ENCODE measurements around the gene MAGI3. TPM values are rescaled to one million over a fixed set of nuclear protein-coding genes. Genes with fewer than 3 reads are reported as not detected.

The MAGI3 gene
- total RNA-seq, 1 donor from 2014 or later = 4.1 TPM

- intact Hi-C loops (cut with micrococcal nuclease) = no loop called here
- H3K4me1 Mint-ChIP-seq (ENCODE audit: low read depth) = no peaks in the 10 kb centered on the region
- no peak overlapping the region for H3K27ac Mint-ChIP-seq
- peaks cover 21% of the 10 kb centered on the region for H3K9me3 Mint-ChIP-seq
- no peaks in the 10 kb centered on the region for H3K36me3 Mint-ChIP-seq (ENCODE audit: low read depth)
- no peaks in the 10 kb centered on the region for H3K27me3 Mint-ChIP-seq (ENCODE audit: low read depth)
- no peak overlapping the region for H3K4me3 Mint-ChIP-seq (ENCODE audit: low read depth)
- no peak for DNase-seq (ENCODE audit: low spot score)
Observed at GRCh38 chr1:113511269-113511668, 121.0 kb downstream of the MAGI3 start.

DNA sequence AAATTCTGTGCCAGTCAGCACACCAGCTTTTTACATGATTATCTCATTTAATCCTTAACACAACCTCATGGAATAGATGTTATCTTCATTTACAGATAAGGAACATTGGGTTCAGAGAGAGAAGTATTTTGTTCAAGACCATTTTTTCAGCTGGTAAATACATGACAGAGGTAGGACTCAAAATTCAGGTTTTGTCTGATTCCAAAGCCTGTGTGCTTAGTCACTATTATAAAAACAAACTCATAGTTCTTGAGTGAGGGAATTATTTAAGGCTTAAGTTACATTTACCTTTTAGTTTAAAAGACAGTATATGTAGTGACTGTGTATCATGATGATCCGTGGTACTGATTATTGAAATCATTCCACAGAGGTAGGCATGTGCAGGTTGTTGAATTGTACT, 125.2 kb downstream of the MAGI3 start:
- no peak for DNase-seq (ENCODE audit: low spot score)
- Mint-ChIP-seq H3K4me3 (ENCODE audit: low read depth) (no peak overlapping the region), H3K36me3 (ENCODE audit: low read depth) (no peaks in the 10 kb centered on the region), H3K27ac (no peak overlapping the region), H3K9me3 (peaks cover 18% of the 10 kb centered on the region), H3K4me1 (ENCODE audit: low read depth) (peaks cover 2% of the 10 kb centered on the region), H3K27me3 (ENCODE audit: low read depth) (no peaks in the 10 kb centered on the region)
- intact Hi-C loops (cut with micrococcal nuclease) = no loop called here

GRCh38 chr1:113517346-113517745, 127.0 kb downstream of the MAGI3 start:
- Mint-ChIP-seq H3K4me3 (ENCODE audit: low read depth) (no peak overlapping the region), H3K4me1 (ENCODE audit: low read depth) (peaks cover 2% of the 10 kb centered on the region), H3K36me3 (ENCODE audit: low read depth) (no peaks in the 10 kb centered on the region), H3K27ac (no peak overlapping the region), H3K9me3 (peaks cover 12% of the 10 kb centered on the region), H3K27me3 (ENCODE audit: low read depth) (no peaks in the 10 kb centered on the region)
- no peak for DNase-seq (ENCODE audit: low spot score)
- intact Hi-C loops (cut with micrococcal nuclease) = no loop called here

- H3K9me3 Mint-ChIP-seq = peaks cover 17% of the 10 kb centered on the region
- H3K27ac Mint-ChIP-seq = no peak overlapping the region
- H3K27me3 Mint-ChIP-seq (ENCODE audit: low read depth) = no peaks in the 10 kb centered on the region
- no peaks in the 10 kb centered on the region for H3K36me3 Mint-ChIP-seq (ENCODE audit: low read depth)
- intact Hi-C loops (cut with micrococcal nuclease) = no loop called here
- H3K4me3 Mint-ChIP-seq (ENCODE audit: low read depth) = no peak overlapping the region
- peaks cover 2% of the 10 kb centered on the region for H3K4me1 Mint-ChIP-seq (ENCODE audit: low read depth)
- no peak for DNase-seq (ENCODE audit: low spot score)
Observed at GRCh38 chr1:113517983-113518382, 127.7 kb downstream of the MAGI3 start.

DNA sequence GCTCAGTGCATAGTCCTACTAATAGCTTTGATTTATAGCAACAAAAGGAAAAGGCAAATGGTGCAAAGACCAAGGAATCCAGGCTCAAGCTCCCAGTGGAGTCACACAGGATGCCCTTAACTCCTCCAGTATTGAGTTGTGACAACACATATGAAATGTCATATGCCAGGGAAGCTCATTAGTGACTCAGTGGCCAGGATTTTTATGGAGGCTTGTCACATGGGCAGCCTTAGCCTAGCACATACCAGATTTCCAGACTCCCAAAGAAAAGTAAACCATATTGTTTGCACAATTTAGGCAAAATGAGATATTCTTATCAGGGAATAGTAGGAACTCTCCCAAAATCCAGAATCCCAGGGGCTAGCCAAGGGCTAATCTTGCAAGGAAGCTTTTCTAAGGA, 129.2 kb downstream of the MAGI3 start:
- no peaks in the 10 kb centered on the region for H3K36me3 Mint-ChIP-seq (ENCODE audit: low read depth)
- intact Hi-C loops (cut with micrococcal nuclease) = no loop called here
- H3K4me3 Mint-ChIP-seq (ENCODE audit: low read depth) = no peak overlapping the region
- H3K27me3 Mint-ChIP-seq (ENCODE audit: low read depth) = no peaks in the 10 kb centered on the region
- no peak overlapping the region for H3K27ac Mint-ChIP-seq
- DNase-seq (ENCODE audit: low spot score) = no peak
- H3K9me3 Mint-ChIP-seq = peaks cover 21% of the 10 kb centered on the region
- peaks cover 2% of the 10 kb centered on the region for H3K4me1 Mint-ChIP-seq (ENCODE audit: low read depth)

GRCh38 chr1:113530021-113530420, 139.7 kb downstream of the MAGI3 start:
- H3K27me3 Mint-ChIP-seq (ENCODE audit: low read depth) = no peaks in the 10 kb centered on the region
- no peaks in the 10 kb centered on the region for H3K36me3 Mint-ChIP-seq (ENCODE audit: low read depth)
- no peaks in the 10 kb centered on the region for H3K4me1 Mint-ChIP-seq (ENCODE audit: low read depth)
- H3K27ac Mint-ChIP-seq = no peak overlapping the region
- no peak overlapping the region for H3K4me3 Mint-ChIP-seq (ENCODE audit: low read depth)
- no peak for DNase-seq (ENCODE audit: low spot score)
- peaks cover 3% of the 10 kb centered on the region for H3K9me3 Mint-ChIP-seq
- intact Hi-C loops (cut with micrococcal nuclease) = no loop called here

GRCh38 chr1:113531321-113531720, 141.0 kb downstream of the MAGI3 start:
- H3K4me3 Mint-ChIP-seq (ENCODE audit: low read depth) = no peak overlapping the region

DNA sequence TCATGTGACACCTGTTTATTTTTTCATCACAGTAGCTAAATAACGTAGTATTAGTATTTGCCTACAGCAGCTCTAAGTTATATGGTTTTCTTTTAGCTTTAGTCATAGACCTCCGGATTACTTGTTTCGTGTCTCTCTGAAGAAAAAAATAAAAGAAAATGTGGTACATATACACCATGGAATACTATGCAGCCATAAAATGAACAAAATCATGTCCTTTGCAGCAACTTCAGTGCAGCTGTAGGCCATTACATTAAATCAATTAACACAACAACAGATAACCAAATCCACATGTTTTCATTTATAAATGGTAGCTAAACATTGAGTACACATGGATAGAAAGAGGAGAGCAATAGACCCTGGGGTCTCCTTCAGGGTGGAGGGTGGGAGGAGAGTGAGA, 142.7 kb downstream of the MAGI3 start:
- H3K9me3 Mint-ChIP-seq = no peaks in the 10 kb centered on the region
- H3K27ac Mint-ChIP-seq = no peak overlapping the region
- H3K4me3 Mint-ChIP-seq (ENCODE audit: low read depth) = no peak overlapping the region
- H3K4me1 Mint-ChIP-seq (ENCODE audit: low read depth) = no peaks in the 10 kb centered on the region
- intact Hi-C loops (cut with micrococcal nuclease) = no loop called here
- H3K27me3 Mint-ChIP-seq (ENCODE audit: low read depth) = no peaks in the 10 kb centered on the region
- no peaks in the 10 kb centered on the region for H3K36me3 Mint-ChIP-seq (ENCODE audit: low read depth)
- DNase-seq (ENCODE audit: low spot score) = no peak

More at GRCh38 chr1:113531321-113531720, 141.0 kb downstream of the MAGI3 start:
- Mint-ChIP-seq H3K27ac (no peak overlapping the region), H3K36me3 (ENCODE audit: low read depth) (no peaks in the 10 kb centered on the region), H3K9me3 (no peaks in the 10 kb centered on the region), H3K27me3 (ENCODE audit: low read depth) (no peaks in the 10 kb centered on the region), H3K4me1 (ENCODE audit: low read depth) (no peaks in the 10 kb centered on the region)
- intact Hi-C loops (cut with micrococcal nuclease) = no loop called here
- no peak for DNase-seq (ENCODE audit: low spot score)

- H3K36me3 Mint-ChIP-seq (ENCODE audit: low read depth) = no peaks in the 10 kb centered on the region
- no peaks in the 10 kb centered on the region for H3K4me1 Mint-ChIP-seq (ENCODE audit: low read depth)
- H3K9me3 Mint-ChIP-seq = no peaks in the 10 kb centered on the region
- no peak overlapping the region for H3K4me3 Mint-ChIP-seq (ENCODE audit: low read depth)
- H3K27ac Mint-ChIP-seq = no peak overlapping the region
- no peak for DNase-seq (ENCODE audit: low spot score)
- intact Hi-C loops (cut with micrococcal nuclease) = no loop called here
- H3K27me3 Mint-ChIP-seq (ENCODE audit: low read depth) = no peaks in the 10 kb centered on the region
Observed at GRCh38 chr1:113534130-113534817, 144.0 kb downstream of the MAGI3 start.

DNA sequence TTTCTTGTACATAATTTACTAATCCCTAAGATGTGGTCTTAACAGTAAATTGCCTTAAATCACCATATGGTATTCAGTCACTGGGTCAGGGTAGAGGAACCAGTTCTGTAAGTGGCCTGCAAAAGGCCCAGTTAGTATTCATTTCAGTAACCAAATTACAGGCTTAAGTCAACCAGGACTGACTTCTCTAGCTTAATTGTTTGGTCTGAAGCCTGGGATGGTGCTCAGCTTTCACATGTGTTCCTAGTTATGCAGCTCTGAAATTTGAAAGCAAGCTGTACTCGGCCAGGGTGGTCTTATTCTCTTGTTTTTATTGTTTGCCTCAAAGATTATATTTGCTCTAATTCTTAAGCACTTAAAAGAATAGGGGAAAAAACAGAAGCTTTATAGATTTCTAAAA, 144.6 kb downstream of the MAGI3 start:
- H3K9me3 Mint-ChIP-seq = no peaks in the 10 kb centered on the region
- H3K27me3 Mint-ChIP-seq (ENCODE audit: low read depth) = no peaks in the 10 kb centered on the region
- H3K27ac Mint-ChIP-seq = no peak overlapping the region
- intact Hi-C loops (cut with micrococcal nuclease) = no loop called here
- no peaks in the 10 kb centered on the region for H3K36me3 Mint-ChIP-seq (ENCODE audit: low read depth)
- DNase-seq (ENCODE audit: low spot score) = no peak
- H3K4me1 Mint-ChIP-seq (ENCODE audit: low read depth) = no peaks in the 10 kb centered on the region
- no peak overlapping the region for H3K4me3 Mint-ChIP-seq (ENCODE audit: low read depth)

GRCh38 chr1:113536182-113536780, 146.0 kb downstream of the MAGI3 start:
- Mint-ChIP-seq H3K4me1 (ENCODE audit: low read depth) (no peaks in the 10 kb centered on the region), H3K27ac (no peak overlapping the region), H3K27me3 (ENCODE audit: low read depth) (no peaks in the 10 kb centered on the region), H3K4me3 (ENCODE audit: low read depth) (no peak overlapping the region), H3K9me3 (no peaks in the 10 kb centered on the region), H3K36me3 (ENCODE audit: low read depth) (no peaks in the 10 kb centered on the region)
- intact Hi-C loops (cut with micrococcal nuclease) = no loop called here
- no peak for DNase-seq (ENCODE audit: low spot score)

GRCh38 chr1:113538225-113538624, 147.9 kb downstream of the MAGI3 start:
- Mint-ChIP-seq H3K9me3 (no peaks in the 10 kb centered on the region), H3K4me1 (ENCODE audit: low read depth) (no peaks in the 10 kb centered on the region), H3K27me3 (ENCODE audit: low read depth) (no peaks in the 10 kb centered on the region), H3K36me3 (ENCODE audit: low read depth) (no peaks in the 10 kb centered on the region), H3K4me3 (ENCODE audit: low read depth) (no peak overlapping the region), H3K27ac (no peak overlapping the region)
- intact Hi-C loops (cut with micrococcal nuclease) = no loop called here
- no peak for DNase-seq (ENCODE audit: low spot score)

DNA sequence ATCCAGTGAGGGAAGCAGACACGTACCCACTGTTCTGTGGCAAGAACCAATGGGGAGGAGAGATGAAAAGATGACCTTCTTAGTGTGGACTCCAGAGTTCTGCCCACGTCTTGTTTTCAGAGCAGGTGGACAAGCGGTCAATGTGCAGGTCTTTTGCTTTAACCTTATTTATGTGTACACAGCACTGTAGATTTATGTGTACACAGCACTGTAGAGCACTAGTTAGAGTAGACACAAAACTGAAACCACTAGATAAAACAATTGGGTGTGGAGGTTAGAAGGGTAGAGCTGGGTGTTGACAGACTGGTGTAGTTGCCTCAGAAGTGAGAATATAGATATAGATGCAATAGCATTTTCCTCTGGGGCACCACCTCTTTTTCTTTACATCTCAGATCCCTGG, 150.0 kb downstream of the MAGI3 start:
- no peaks in the 10 kb centered on the region for H3K36me3 Mint-ChIP-seq (ENCODE audit: low read depth)
- no peaks in the 10 kb centered on the region for H3K27me3 Mint-ChIP-seq (ENCODE audit: low read depth)
- no peak overlapping the region for H3K27ac Mint-ChIP-seq
- no peak for DNase-seq (ENCODE audit: low spot score)
- no peaks in the 10 kb centered on the region for H3K9me3 Mint-ChIP-seq
- intact Hi-C loops (cut with micrococcal nuclease) = no loop called here
- H3K4me1 Mint-ChIP-seq (ENCODE audit: low read depth) = no peaks in the 10 kb centered on the region
- H3K4me3 Mint-ChIP-seq (ENCODE audit: low read depth) = no peak overlapping the region

All from activated T-helper 2 cell treated with anti-CD3 and anti-CD28 coated beads, Interferon-gamma antibody, Interleukin-2, Interleukin-4, amounts not matched to agents 10 μg/mL and 5 μg/mL and 100 μg/mL, durations not matched to agents 14 hours and 24 hours and 36 hours (primary cell).